Choroid plexus epithelial cell (primary cell): ENCODE results near the gene MAP1LC3C.

ENCODE experiments used
- DNase-seq: peaks from one replicate; pipeline ENCODE4 v3.0.0-alpha.2; 2010; ENCODE audit warnings: low read depth
- H3K4me3 ChIP-seq: 2 replicates; pipeline ENCODE4 v1.5.1; 2011; ENCODE audit warnings: low read depth, mild to moderate bottlenecking, control low read depth, low read length, moderate library complexity
- TF ChIP-seq, protein P1 (sequence below): conservative IDR thresholded peaks from 2 replicates; pipeline ENCODE4 v1.5.1; 2011; ENCODE audit warnings: low read depth, mild to moderate bottlenecking, control low read depth, inconsistent platforms, low read length, moderate library complexity

MAP1LC3C gene

DNA sequence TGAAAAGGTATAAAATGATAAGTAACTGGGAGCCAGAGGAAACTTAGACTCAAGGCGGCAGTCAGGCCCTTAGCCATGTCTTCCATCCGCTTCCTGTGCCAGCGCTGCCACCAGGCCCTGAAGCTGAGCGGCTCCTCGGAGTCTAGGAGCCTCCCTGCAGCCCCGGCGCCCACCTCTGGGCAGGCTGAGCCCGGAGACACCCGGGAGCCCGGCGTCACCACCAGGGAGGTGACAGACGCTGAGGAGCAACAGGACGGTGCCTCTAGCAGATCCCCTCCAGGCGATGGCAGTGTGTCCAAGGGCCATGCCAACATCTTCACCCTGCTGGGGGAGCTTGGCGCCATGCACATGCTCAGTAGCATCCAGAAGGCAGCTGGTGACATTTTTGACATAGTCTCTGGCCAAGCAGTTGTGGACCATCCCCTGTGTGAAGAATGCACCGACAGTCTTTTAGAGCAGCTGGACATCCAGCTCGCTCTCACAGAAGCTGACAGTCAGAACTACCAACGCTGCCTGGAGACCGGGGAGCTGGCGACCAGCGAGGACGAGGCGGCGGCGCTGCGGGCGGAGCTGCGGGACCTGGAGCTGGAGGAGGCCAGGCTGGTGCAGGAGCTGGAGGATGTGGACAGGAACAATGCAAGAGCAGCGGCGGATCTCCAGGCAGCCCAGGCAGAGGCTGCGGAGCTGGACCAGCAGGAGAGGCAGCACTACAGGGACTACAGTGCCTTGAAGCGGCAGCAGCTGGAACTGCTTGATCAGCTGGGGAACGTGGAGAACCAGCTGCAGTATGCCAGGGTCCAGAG is 41.0 kb downstream of the MAP1LC3C start, which contains the start of gene BECN2:
Gene BECN2, plus strand, starts transcription at position 76 of the 803 bp plus-strand sequence. Its CDS starts 0 bp downstream, at position 76.
- H3K4me3 ChIP-seq, result no peak within 1 kb of the TSS
- no peak for DNase-seq
- TF ChIP-seq, protein P1, sequence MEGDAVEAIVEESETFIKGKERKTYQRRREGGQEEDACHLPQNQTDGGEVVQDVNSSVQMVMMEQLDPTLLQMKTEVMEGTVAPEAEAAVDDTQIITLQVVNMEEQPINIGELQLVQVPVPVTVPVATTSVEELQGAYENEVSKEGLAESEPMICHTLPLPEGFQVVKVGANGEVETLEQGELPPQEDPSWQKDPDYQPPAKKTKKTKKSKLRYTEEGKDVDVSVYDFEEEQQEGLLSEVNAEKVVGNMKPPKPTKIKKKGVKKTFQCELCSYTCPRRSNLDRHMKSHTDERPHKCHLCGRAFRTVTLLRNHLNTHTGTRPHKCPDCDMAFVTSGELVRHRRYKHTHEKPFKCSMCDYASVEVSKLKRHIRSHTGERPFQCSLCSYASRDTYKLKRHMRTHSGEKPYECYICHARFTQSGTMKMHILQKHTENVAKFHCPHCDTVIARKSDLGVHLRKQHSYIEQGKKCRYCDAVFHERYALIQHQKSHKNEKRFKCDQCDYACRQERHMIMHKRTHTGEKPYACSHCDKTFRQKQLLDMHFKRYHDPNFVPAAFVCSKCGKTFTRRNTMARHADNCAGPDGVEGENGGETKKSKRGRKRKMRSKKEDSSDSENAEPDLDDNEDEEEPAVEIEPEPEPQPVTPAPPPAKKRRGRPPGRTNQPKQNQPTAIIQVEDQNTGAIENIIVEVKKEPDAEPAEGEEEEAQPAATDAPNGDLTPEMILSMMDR, result no peak

DNA sequence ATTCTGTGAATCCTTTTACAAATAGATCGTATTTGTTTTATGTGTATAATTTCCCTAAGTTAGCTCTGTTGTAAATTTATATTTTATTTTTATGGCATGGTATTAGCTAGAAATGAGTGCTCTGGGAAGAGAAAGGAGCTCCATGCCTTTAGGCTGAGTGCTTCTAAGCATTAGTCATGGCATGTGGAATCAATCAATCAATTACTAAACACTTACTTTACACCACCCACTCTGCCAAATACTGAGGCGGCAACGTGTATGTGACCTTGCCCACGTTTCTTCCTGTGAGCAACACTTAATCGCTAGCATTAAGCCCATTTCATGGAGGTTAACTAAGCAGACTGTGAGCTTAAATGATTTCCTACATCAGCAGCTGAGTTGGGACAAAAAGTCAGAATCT is 48.5 kb downstream of the MAP1LC3C start:
- DNase-seq, result no peak

DNA sequence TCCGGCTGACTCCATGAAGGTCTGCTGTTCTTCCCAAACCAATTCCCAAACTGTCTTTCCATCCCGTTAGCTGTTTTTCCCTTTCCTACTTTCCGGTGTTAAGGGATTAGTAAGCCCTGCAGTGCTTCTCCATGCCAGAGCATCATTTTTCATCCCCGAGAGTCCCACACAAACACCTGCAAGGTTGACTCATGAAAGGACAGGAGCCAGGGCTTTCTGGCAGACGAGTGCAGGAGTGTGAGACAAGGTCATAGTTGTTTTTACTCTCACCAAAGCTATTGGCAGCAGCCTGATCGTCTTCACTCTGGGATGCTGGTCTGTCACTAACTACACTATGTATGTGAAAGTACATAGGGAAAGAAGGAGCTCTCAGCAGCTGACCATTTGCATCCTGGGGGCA is 51.5 kb downstream of the MAP1LC3C start:
- no peak overlapping the region for H3K4me3 ChIP-seq
- TF ChIP-seq, protein P1, result no peak

More for the DNA sequence above, 48.5 kb downstream of the MAP1LC3C start:
- H3K4me3 ChIP-seq, result no peak overlapping the region
- TF ChIP-seq, protein P1, result no peak

More for the DNA sequence above, 51.5 kb downstream of the MAP1LC3C start:
- DNase-seq, result no peak
